HEK293T (cell line): ENCODE measurements around the gene EXOC1.

Experiments
- CTCF ChIA-PET: fragments of 350-600 bp; formaldehyde crosslinking; extraction: SDS; loops from one replicate; lab custom pipeline; 2021; ENCODE audit warnings: antibody characterized with exemption, inconsistent platforms; lab: Yijun Ruan, JAX
- POLR2A ChIA-PET: fragments of 350-600 bp; formaldehyde crosslinking; extraction: SDS; loops from one replicate; lab custom pipeline; 2020; ENCODE audit warnings: antibody characterized with exemption, inconsistent platforms; lab: Yijun Ruan, JAX
- DNase-seq: peaks from one replicate; pipeline ENCODE4 v3.0.0; 2012; ENCODE audit warnings: mixed read lengths; ENCODE audit errors: extremely low spot score
- ARNT ChIP-seq: fragments of 450-650 bp; IDR thresholded peaks from 2 replicates; pipeline ENCODE4 v1.6.1; 2017; ENCODE audit warnings: mild to moderate bottlenecking
- BHLHE40 ChIP-seq: fragments of 450-650 bp; IDR thresholded peaks from 2 replicates; pipeline ENCODE4 v1.6.1; 2016; ENCODE audit warnings: mild to moderate bottlenecking, moderate library complexity, borderline replicate concordance
- CTBP1 ChIP-seq: fragments of 450-650 bp; IDR thresholded peaks from 2 replicates; pipeline ENCODE4 v1.6.1; 2016; ENCODE audit warnings: borderline replicate concordance
- ELF4 ChIP-seq: fragments of 450-650 bp; IDR thresholded peaks from 2 replicates; pipeline ENCODE4 v1.6.1; 2017; ENCODE audit warnings: antibody characterized with exemption
- FOXA1 ChIP-seq: fragments of 450-650 bp; IDR thresholded peaks from 2 replicates; pipeline ENCODE4 v1.6.1; 2016; ENCODE audit warnings: mild to moderate bottlenecking
- FOXK2 ChIP-seq: fragments of 450-650 bp; IDR thresholded peaks from 2 replicates; pipeline ENCODE4 v1.6.1; 2016; ENCODE audit warnings: mild to moderate bottlenecking
- FOXM1 ChIP-seq: fragments of 450-650 bp; IDR thresholded peaks from 2 replicates; pipeline ENCODE4 v1.6.1; 2017; ENCODE audit warnings: mild to moderate bottlenecking, borderline replicate concordance
- HDGF ChIP-seq: fragments of 450-650 bp; IDR thresholded peaks from 2 replicates; pipeline ENCODE4 v1.6.1; 2017; ENCODE audit warnings: antibody characterized with exemption, borderline replicate concordance
- L3MBTL2 ChIP-seq: fragments of 450-650 bp; conservative IDR thresholded peaks from 2 replicates; pipeline ENCODE4 v1.6.1; 2016; ENCODE audit warnings: mild to moderate bottlenecking
- LEF1 ChIP-seq: fragments of 450-650 bp; IDR thresholded peaks from 2 replicates; pipeline ENCODE4 v1.6.1; 2017; ENCODE audit warnings: mild to moderate bottlenecking, borderline replicate concordance
- NFRKB ChIP-seq: fragments of 450-650 bp; IDR thresholded peaks from 2 replicates; pipeline ENCODE4 v1.6.1; 2016; ENCODE audit warnings: mild to moderate bottlenecking, moderate library complexity
- SP1 ChIP-seq: fragments of 450-650 bp; IDR thresholded peaks from 2 replicates; pipeline ENCODE4 v1.6.1; 2017
- SUZ12 ChIP-seq: fragments of 450-650 bp; IDR thresholded peaks from 2 replicates; pipeline ENCODE4 v1.6.1; 2016; ENCODE audit warnings: mild to moderate bottlenecking
- TARDBP ChIP-seq: fragments of 450-650 bp; IDR thresholded peaks from 2 replicates; pipeline ENCODE4 v1.6.1; 2016
- ZNF384 ChIP-seq: fragments of 450-650 bp; IDR thresholded peaks from 2 replicates; pipeline ENCODE4 v1.6.1; 2016
- TF ChIP-seq, protein P1 (sequence below): fragments of 450-650 bp; IDR thresholded peaks from 2 replicates; pipeline ENCODE4 v1.6.1; 2016

The EXOC1 gene

DNA sequence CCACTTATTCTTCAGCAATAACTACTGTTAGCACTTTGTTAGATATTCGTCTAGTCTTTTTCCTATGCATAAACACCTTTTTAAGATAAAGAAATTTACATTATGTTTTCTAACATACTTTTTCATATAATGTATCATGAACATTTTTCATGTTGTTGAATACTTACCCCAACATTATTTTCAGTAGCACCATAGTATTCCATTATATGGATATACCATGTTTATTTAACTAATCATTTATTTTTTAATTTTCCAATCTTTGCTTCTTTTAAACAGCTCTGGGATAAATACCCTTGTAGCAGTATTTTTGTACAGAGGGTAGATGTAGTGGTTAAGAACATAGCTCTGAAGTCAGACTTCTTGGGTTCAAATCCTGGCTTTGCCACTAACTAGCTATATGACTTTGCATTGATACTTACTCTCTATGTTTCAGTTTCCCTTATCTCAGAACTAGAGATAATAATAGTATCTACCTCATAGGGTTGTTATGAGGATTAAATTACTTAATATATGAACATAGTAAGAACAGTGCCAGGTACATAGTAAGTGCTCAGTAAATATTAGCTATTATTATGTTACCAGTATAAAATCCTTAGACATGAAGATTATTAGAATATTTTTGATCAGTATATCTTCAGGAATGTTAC lies 11.3 kb downstream of the EXOC1 start:
- ChIA-PET CTCF (interaction anchor here (0.6 kb wide), 1 partner anchor 121 kb away, joined by 3 read pairs; no protein-coding TSS in a partner anchor), POLR2A (interaction anchor here (3.4 kb wide), 1 partner anchor 11 kb away, joined by 11 read pairs; the partner anchor contains the start of gene EXOC1)
- no peak for DNase-seq
- TF ChIP-seq HDGF (no peak), FOXK2 (no peak)

DNA sequence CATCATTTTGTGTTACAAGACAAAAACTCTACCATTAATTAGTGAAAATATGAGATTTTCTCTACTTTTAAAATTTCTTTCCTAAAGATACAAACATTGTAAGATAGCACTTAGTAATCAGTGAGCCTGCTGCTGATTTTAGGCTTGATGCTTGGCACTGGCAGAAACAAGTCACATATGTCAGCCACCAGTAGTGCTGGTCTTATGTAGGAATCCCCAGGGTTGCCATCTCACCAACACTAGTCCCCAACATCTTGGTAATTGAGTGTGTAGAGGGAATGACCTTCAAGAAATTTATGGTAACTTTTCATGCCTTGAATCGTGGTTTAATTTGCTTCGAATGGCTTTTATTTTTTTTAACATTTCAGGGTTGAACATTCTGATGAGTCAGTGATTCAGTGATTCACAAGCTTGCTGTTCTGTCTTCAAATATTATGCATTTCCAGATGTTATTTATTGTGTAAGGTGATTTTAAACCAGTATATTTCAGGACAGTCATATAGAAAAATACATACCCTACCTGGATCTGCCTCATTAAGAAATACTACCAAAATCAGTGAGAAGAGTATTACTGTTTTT lies 11.9 kb downstream of the EXOC1 start:
- no peak for TF ChIP-seq NFRKB
- TF ChIP-seq CTBP1, result no peak
- TF ChIP-seq TARDBP, result no peak
- TF ChIP-seq, protein P1, sequence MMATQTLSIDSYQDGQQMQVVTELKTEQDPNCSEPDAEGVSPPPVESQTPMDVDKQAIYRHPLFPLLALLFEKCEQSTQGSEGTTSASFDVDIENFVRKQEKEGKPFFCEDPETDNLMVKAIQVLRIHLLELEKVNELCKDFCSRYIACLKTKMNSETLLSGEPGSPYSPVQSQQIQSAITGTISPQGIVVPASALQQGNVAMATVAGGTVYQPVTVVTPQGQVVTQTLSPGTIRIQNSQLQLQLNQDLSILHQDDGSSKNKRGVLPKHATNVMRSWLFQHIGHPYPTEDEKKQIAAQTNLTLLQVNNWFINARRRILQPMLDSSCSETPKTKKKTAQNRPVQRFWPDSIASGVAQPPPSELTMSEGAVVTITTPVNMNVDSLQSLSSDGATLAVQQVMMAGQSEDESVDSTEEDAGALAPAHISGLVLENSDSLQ, result no peak
- TF ChIP-seq HDGF, result no peak
- TF ChIP-seq LEF1, result no peak
- no peak for TF ChIP-seq ARNT
- TF ChIP-seq SP1, result no peak
- TF ChIP-seq L3MBTL2, result no peak
- DNase-seq, result no peak
- ChIA-PET CTCF (interaction anchor here (0.6 kb wide), 1 partner anchor 80 kb away, joined by 3 read pairs; no protein-coding TSS in a partner anchor), POLR2A (interaction anchor here (1.2 to 3.4 kb wide), 2 partner anchors 12 to 143 kb away, joined by 3 to 11 read pairs; partner anchors contain the start of gene EXOC1)

- POLR2A ChIA-PET, result interaction anchor here (0.9 to 3.4 kb wide), 3 partner anchors 13 to 320 kb away, joined by 3 to 11 read pairs (median 3); partner anchors contain the start of gene EXOC1
- no peak for DNase-seq
Measured at GRCh38 chr4:55866290-55866907, 13.0 kb downstream of the EXOC1 start.

GRCh38 chr4:55866973-55867574 lies 13.6 kb downstream of the EXOC1 start:
- DNase-seq, result peak; percentile 47
- ChIA-PET POLR2A (interaction anchor here (3.4 kb wide), 1 partner anchor 13 kb away, joined by 11 read pairs; the partner anchor contains the start of gene EXOC1), CTCF (interaction anchor here (1.2 kb wide), 1 partner anchor 82 kb away, joined by 11 read pairs; the partner anchor contains the start of gene CEP135)
- TF ChIP-seq, protein P1, result 0 out of 2 replicates have a peak, but pooled peaks have one; percentile 35
- TF ChIP-seq FOXM1 (no peak), L3MBTL2 (no peak), HDGF (no peak)

More at GRCh38 chr4:55866290-55866907, 13.0 kb downstream of the EXOC1 start:
- TF ChIP-seq, protein P1, result no peak
- no peak for TF ChIP-seq SP1
- TF ChIP-seq FOXM1, result no peak
- TF ChIP-seq BHLHE40, result no peak
- TF ChIP-seq L3MBTL2, result no peak
- no peak for TF ChIP-seq ELF4
- TF ChIP-seq FOXK2, result no peak
- no peak for TF ChIP-seq ARNT
- TF ChIP-seq HDGF, result no peak
- no peak for TF ChIP-seq SUZ12
- TF ChIP-seq CTBP1, result no peak
- no peak for TF ChIP-seq ZNF384
- TF ChIP-seq FOXA1, result no peak
- no peak for TF ChIP-seq TARDBP
- TF ChIP-seq NFRKB, result no peak
- TF ChIP-seq LEF1, result no peak
- CTCF ChIA-PET, result interaction anchor here (0.6 to 0.7 kb wide), 3 partner anchors 10 to 229 kb away, joined by 3 read pairs; no protein-coding TSS in a partner anchor

DNA sequence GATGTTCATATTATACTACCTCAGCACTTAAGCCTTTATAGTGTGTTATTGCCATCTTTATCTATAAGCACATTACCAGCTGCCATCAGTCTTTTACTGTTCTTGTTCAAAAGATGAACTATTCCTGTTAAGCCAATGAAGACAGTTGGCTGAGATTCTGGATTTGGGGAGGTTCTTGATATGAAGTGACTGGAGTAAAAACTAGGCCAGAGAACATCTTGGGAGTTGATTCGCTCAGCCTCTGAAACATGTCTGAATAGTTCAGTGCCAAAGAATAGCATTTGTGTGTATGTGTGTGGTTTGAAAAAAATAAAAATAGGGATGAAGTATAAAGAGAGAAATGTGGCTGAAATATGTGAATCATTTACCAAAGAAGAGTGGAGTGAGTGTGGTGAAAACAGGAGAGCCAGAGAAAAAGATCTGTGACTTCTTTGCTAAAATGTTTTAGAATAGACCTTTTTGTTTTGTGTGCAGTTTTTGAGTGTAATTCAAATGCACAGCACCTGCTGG lies 15.2 kb downstream of the EXOC1 start:
- ChIA-PET POLR2A (no interaction called here), CTCF (no interaction called here)
- DNase-seq, result no peak
- TF ChIP-seq NFRKB (no peak), SP1 (no peak), LEF1 (no peak), CTBP1 (no peak), HDGF (no peak), TARDBP (no peak), FOXA1 (no peak), SUZ12 (no peak), FOXM1 (no peak), ARNT (no peak)
- TF ChIP-seq, protein P1, result no peak
